Heart right ventricle (tissue), 16 donors: ENCODE measurements around the gene DIP2C. TPM values are rescaled to one million over a fixed set of nuclear protein-coding genes. Genes with fewer than 3 reads are reported as not detected.

Source experiments
- ATAC-seq, 8 donors: fragments of 200-7000 bp; cut with Tn5 transposase; one replicate each; pipeline ENCODE4 v1.9.1; 2020; ENCODE audit warnings: mild to moderate bottlenecking in 8 of 8, moderate library complexity in 8 of 8, moderate number of reproducible peaks in 1 of 8
- DNase-seq, 2 donors: peaks; one replicate each; pipeline ENCODE4 v3.0.0-alpha.2; 2020
- H3K27ac ChIP-seq, 10 donors: fragments of 200-600 bp; sonication (generic) in 2 of 10; one replicate each; pipeline versions ENCODE4 v1.5.0 to v1.8.0; 2020 to 2022; ENCODE audit warnings: mild to moderate bottlenecking in 3 of 10
- H3K27me3 ChIP-seq, 7 donors: fragments of 200-600 bp; one replicate each; pipeline ENCODE4 v1.8.0; 2021 to 2022; ENCODE audit warnings: mild to moderate bottlenecking in 2 of 7
- H3K36me3 ChIP-seq, 9 donors: fragments of 200-600 bp; sonication (generic) in 1 of 9; one replicate each; pipeline versions ENCODE4 v1.5.0 to v1.8.0; 2020 to 2022; ENCODE audit warnings: mild to moderate bottlenecking in 2 of 9
- H3K4me1 ChIP-seq, 9 donors: fragments of 200-600 bp; sonication (generic) in 1 of 9; one replicate each; pipeline versions ENCODE4 v1.5.0 to v1.8.0; 2020 to 2022; ENCODE audit warnings: mild to moderate bottlenecking in 4 of 9
- H3K4me3 ChIP-seq, 10 donors: fragments of 200-600 bp; sonication (generic) in 2 of 10; one replicate each; pipeline versions ENCODE4 v1.5.0 to v1.8.0; 2020 to 2022; ENCODE audit warnings: mild to moderate bottlenecking in 7 of 10, moderate library complexity in 2 of 10
- H3K9me3 ChIP-seq, 11 donors: fragments of 200-600 bp in 10 of 11; sonication (generic) in 2 of 11; one replicate each; pipeline versions ENCODE4 v1.5.0 to v1.8.0; 2013 to 2022; ENCODE audit warnings: mild to moderate bottlenecking in 2 of 11, control low read depth in 1 of 11, moderate library complexity in 1 of 11
- WGBS, 2 donors: extraction: QIAGEN DNeasy Blood & Tissue Kit; methylation state at CpG; one replicate each; pipeline ENCODE4 v1.1.7; 2013; ENCODE audit warnings: inconsistent platforms in 1 of 2; 5-methylcytosine and 5-hydroxymethylcytosine counted together
- intact Hi-C, 10 donors: fragments of 100-400 bp; cut with DNase I; formaldehyde crosslinking; loops; one replicate each; pipeline versions ENCODE4 v1.11.1 to v1.14.2; 2022
- polyA plus RNA-seq, 2 donors: library from polyadenylated mRNA; stranded (reverse); fragments of 200-250 nt; gene quantifications; one replicate each; pipeline ENCODE4 v1.2.3, GENCODE V29; 2013
- total RNA-seq, 10 donors: library from RNA; stranded (reverse); fragmentation: NEBNext Ultra II Directional in 3 of 10; extraction: Animal tissue kit (Norgen Biotek cat#: 25700) in 3 of 10; gene quantifications; one replicate each; pipeline versions ENCODE4 v1.2.1 to v1.2.4, GENCODE V29; 2021 to 2023
- TF ChIP-seq, protein P1 (sequence below), 9 donors: fragments of 200-600 bp; sonication (generic) in 2 of 9; IDR thresholded peaks; one replicate each; pipeline versions ENCODE4 v1.5.0 to v1.8.0; 2021 to 2022; ENCODE audit warnings: antibody characterized with exemption in 9 of 9, mild to moderate bottlenecking in 5 of 9, moderate library complexity in 1 of 9
- donor health status: Arrhythmogenic right ventricular cardiomyopathy.
- donor health status: ischemic (EF 13 %, LVEDD 7.1; RV severe dilation, severe dysfunction).
- donor health status: healthy with polysubstance abuse.
- donor health status: DM: no; HTN: yes; CAD: no.
- donor health status: DM: no; HTN: no; CAD: no.
- donor health status: ischemic (EF 25% LVEDD 6.9; RV normal size, moderate dysfunction).
- donor health status: ischemic (EF 25% LVEDD 5.7; RV mildly dilated, moderate dysfunction).
- donor health status: healthy.
- donor health status: DM: yes; HTN: yes; CAD: no.
- donor health status: Ischemic cardiomyopathy.
- donor health status: ischemic (EF 35%, LVEDD 5.7; RV mildly dilated, moderate dysfunction).
- donor health status: nonischemic (EF 11% LVEDD 7.7; RV severe dilation, severe dysfunction).
- donor health status: DM: yes; HTN: yes; CAD: no.
- donor health status: PGD.
- donor health status: ischemic (EF 29% LVEDD 5.4; RV normal size, mild dysfunction).
- donor health status: nonischemic (EF 23%, LVEDD 6.1; RV moderate dilation, normal function).

Gene DIP2C
- total and polyA plus RNA-seq, 12 donors = 7.1 to 48.2 (median 33.7) TPM

DNA sequence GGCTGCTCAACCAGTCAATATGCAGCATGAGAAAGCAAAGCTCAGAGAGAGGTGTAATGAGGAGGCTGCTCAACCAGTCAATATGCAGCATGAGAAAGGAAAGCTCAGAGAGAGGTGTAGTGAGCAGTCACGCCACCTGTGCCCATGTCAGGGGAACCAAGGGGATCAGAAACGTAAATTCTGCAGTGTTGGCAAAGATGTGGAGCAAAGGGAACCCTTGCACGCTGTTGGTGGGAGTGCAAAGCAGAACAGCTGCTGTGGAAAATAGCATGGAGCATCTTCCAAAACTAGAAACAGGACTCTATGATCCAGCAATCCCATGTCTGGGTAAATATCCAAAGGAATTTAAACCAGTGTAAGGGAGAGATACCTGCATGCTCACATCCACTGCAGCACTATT lies 194.9 kb downstream of the DIP2C start:
- Histone ChIP-seq H3K27ac (no peak overlapping the region), H3K36me3 (no peaks in the 10 kb centered on the region), H3K4me1 (peaks cover 0 to 58% (median 38%) of the 10 kb centered on the region in 9 donors), H3K4me3 (no peak overlapping the region), H3K27me3 (no peaks in the 10 kb centered on the region), H3K9me3 (no peaks in the 10 kb centered on the region)
- intact Hi-C loops = no loop called here
- ATAC-seq = no peak
- TF ChIP-seq, protein P1, sequence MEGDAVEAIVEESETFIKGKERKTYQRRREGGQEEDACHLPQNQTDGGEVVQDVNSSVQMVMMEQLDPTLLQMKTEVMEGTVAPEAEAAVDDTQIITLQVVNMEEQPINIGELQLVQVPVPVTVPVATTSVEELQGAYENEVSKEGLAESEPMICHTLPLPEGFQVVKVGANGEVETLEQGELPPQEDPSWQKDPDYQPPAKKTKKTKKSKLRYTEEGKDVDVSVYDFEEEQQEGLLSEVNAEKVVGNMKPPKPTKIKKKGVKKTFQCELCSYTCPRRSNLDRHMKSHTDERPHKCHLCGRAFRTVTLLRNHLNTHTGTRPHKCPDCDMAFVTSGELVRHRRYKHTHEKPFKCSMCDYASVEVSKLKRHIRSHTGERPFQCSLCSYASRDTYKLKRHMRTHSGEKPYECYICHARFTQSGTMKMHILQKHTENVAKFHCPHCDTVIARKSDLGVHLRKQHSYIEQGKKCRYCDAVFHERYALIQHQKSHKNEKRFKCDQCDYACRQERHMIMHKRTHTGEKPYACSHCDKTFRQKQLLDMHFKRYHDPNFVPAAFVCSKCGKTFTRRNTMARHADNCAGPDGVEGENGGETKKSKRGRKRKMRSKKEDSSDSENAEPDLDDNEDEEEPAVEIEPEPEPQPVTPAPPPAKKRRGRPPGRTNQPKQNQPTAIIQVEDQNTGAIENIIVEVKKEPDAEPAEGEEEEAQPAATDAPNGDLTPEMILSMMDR (IDR thresholded peaks at IDR 0.05) = no peak
- 92 to 94% methylated on average over 3 of the region's 3 CpGs for WGBS, 2 donors
- no peak for DNase-seq

DNA sequence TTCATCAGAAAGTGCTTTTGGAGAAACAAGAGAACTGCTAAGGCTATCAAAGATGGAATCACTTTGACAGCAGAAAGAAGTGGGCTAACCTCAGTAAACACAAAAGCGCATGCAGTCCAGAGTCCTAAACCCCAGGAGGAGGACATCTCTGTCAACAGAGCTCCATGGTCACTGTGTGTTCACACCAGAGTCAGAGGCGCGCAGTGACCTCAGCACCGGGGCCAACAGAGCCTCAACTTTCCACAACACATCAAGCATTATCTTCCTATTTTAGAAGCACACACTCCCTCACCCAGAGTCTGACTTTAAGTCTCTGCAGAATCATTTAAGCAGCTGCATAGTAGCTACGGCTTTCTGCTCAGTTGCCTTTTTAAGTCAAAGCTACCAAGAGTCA lies 195.3 kb downstream of the DIP2C start:
- Histone ChIP-seq H3K36me3 (no peaks in the 10 kb centered on the region), H3K9me3 (no peaks in the 10 kb centered on the region), H3K4me1 (peaks cover 0 to 56% (median 36%) of the 10 kb centered on the region in 9 donors), H3K4me3 (no peak overlapping the region), H3K27me3 (no peaks in the 10 kb centered on the region), H3K27ac (no peak overlapping the region)
- TF ChIP-seq, protein P1 (IDR thresholded peaks at IDR 0.05) = no peak
- intact Hi-C loops = no loop called here
- 84 to 87% methylated on average over 5 of the region's 5 CpGs for WGBS, 2 donors
- DNase-seq (no peak), ATAC-seq (no peak)

DNA sequence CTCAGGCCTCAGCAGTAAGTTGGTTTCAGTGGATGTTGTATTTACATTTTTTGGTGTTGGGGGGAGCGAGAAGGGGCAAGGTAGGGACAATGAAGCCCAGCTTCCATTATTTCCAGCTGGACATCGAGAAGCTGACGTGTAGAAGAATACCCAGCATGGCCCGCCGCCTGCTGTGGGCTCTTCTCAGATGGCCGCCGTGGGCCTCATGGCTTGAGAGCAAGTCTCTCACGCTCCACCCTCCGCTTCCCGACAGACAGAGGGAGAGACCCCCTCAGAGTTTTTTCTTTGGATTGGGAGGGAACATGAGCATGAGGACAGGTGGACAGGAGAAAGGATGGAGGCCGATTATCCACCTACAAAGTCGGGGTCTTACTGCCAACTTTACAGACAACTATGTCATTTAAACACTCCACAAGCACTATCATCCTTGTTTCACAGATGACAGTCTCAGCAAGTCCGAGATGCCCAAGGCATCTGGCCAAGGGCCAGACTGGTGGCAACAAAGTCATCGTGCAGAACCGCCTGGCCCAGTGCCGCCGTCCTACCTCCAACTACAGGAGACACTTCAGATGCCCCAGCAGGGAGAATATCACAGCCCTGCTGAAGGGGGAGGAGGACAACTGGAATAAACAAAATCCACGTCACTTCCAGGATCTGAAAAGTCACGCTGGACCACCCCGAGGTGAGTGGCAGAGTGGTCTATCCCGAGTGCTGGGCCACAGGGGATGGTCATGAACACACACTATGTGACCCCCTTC lies 195.9 kb downstream of the DIP2C start:
- DNase-seq (no peak), ATAC-seq (no peak)
- Histone ChIP-seq H3K27me3 (no peaks in the 10 kb centered on the region), H3K36me3 (no peaks in the 10 kb centered on the region), H3K4me1 (peaks cover 0 to 59% (median 34%) of the 10 kb centered on the region in 9 donors), H3K27ac (no peak overlapping the region), H3K4me3 (no peak overlapping the region), H3K9me3 (no peaks in the 10 kb centered on the region)
- WGBS, 2 donors = 89 to 90% methylated on average over 21 of the region's 21 CpGs
- TF ChIP-seq, protein P1 (IDR thresholded peaks at IDR 0.05) = no peak
- intact Hi-C loops = no loop called here

DNA sequence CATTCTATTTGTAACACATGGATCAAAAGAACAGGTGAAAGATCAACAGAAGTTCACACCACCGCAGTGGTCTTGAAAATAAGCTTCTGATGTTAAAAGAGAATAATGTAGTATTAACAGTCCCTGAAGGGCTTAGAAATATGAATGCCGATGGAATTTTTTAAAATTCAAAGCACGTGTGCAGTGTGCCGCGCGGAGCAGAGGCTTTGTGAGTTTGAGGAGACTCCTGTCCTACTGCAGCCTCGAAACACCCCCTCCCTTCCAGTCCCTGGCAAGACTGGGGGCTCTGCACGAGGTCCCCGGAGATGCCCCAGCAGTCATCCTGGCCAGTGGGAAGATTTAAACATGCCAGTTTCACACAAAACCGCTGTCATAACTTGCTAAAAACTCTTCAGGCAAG lies 196.6 kb downstream of the DIP2C start:
- intact Hi-C loops = no loop called here
- no peaks in the 10 kb centered on the region for H3K27me3 ChIP-seq
- H3K27ac ChIP-seq = no peak overlapping the region
- no peak for ATAC-seq
- 91 to 94% methylated on average over 10 of the region's 10 CpGs for WGBS, 2 donors
- no peak overlapping the region for H3K4me3 ChIP-seq
- no peaks in the 10 kb centered on the region for H3K36me3 ChIP-seq
- peaks cover 0 to 55% (median 32%) of the 10 kb centered on the region in 9 donors for H3K4me1 ChIP-seq
- TF ChIP-seq, protein P1 (IDR thresholded peaks at IDR 0.05) = no peak
- no peak for DNase-seq
- no peaks in the 10 kb centered on the region for H3K9me3 ChIP-seq
